OCI-LY7 (cell line): Measurements from ENCODE around the gene KIF12. TPM values are rescaled to one million over a fixed set of nuclear protein-coding genes. Genes with fewer than 3 reads are reported as not detected.

Experiments used
- BruUV-seq: library from RNA; stranded (reverse); fragments of 400-500 nt; replicated peaks from 2 replicates; lab custom pipeline; 2021; lab: Mats Ljungman, UMichigan
- CTCF ChIA-PET: fragments of 300-600 bp; sonication (Branson Sonifier 250); formaldehyde crosslinking; loops from one replicate; lab custom pipeline; 2022; ENCODE audit warnings: antibody characterized with exemption; ENCODE audit not compliant: unreplicated experiment; lab: Charles Lee
- POLR2A ChIA-PET: fragments of 300-600 bp; sonication (Branson Sonifier 250); formaldehyde crosslinking; loops from one replicate; lab custom pipeline; 2022; ENCODE audit warnings: antibody characterized with exemption; lab: Charles Lee
- DNase-seq: peaks from one replicate; pipeline ENCODE4 v3.0.0-alpha.2; 2015; ENCODE audit warnings: low spot score
- H2AFZ ChIP-seq: fragments of 200-600 bp; sonication (generic), shearing (Covaris generic); 2 replicates; pipeline ENCODE4 v1.6.1; 2014; ENCODE audit warnings: mild to moderate bottlenecking, antibody characterized with exemption, low read length, moderate library complexity
- H3K27ac ChIP-seq: fragments of 200-600 bp; sonication (generic); 2 replicates; pipeline ENCODE4 v1.5.1; 2014; ENCODE audit warnings: mixed run types, low read depth, mild to moderate bottlenecking, moderate library complexity, low read length, inconsistent platforms; ENCODE audit not compliant: poor library complexity, severe bottlenecking
- H3K36me3 ChIP-seq: fragments of 200-600 bp; sonication (generic); 2 replicates; pipeline ENCODE4 v1.6.1; 2014; ENCODE audit warnings: mild to moderate bottlenecking, antibody characterized with exemption, low read length, moderate library complexity, mixed read lengths; ENCODE audit not compliant: insufficient read depth
- H3K4me1 ChIP-seq: fragments of 200-600 bp; sonication (generic); 2 replicates; pipeline ENCODE4 v1.5.1; 2014; ENCODE audit warnings: mild to moderate bottlenecking, low read length; ENCODE audit not compliant: insufficient read depth, poor library complexity, severe bottlenecking
- H3K4me2 ChIP-seq: fragments of 200-600 bp; sonication (generic); 2 replicates; pipeline ENCODE4 v1.6.1; 2014; ENCODE audit warnings: mild to moderate bottlenecking, low read length
- H3K4me3 ChIP-seq: fragments of 200-600 bp; sonication (generic); 2 replicates; pipeline ENCODE4 v1.5.1; 2014; ENCODE audit warnings: mild to moderate bottlenecking, low read depth, low read length; ENCODE audit not compliant: poor library complexity, severe bottlenecking
- H3K79me2 ChIP-seq: fragments of 200-600 bp; sonication (generic); 2 replicates; pipeline ENCODE4 v1.6.1; 2016; ENCODE audit warnings: low read depth, mild to moderate bottlenecking, low read length, moderate library complexity, mixed read lengths; ENCODE audit not compliant: insufficient read depth
- H3K9me2 ChIP-seq: fragments of 200-600 bp; sonication (generic); 2 replicates; pipeline ENCODE4 v1.6.1; 2016; ENCODE audit warnings: mild to moderate bottlenecking, low read length, mixed read lengths; ENCODE audit not compliant: insufficient read depth
- H3K9me3 ChIP-seq: fragments of 200-600 bp; sonication (generic); 2 replicates; pipeline ENCODE4 v1.6.1; 2014; ENCODE audit warnings: mild to moderate bottlenecking, mixed run types, low read length, mixed read lengths
- H4K20me1 ChIP-seq: fragments of 200-600 bp; sonication (generic); 2 replicates; pipeline ENCODE4 v1.6.1; 2014; ENCODE audit warnings: mild to moderate bottlenecking, antibody characterized with exemption, low read length, moderate library complexity, mixed read lengths; ENCODE audit not compliant: insufficient read depth
- EZH2phosphoT487 ChIP-seq: fragments of 200-600 bp; sonication (generic); IDR thresholded peaks from 2 replicates; pipeline ENCODE4 v1.6.1; 2018; ENCODE audit warnings: low read depth, borderline replicate concordance, mild to moderate bottlenecking, mixed run types, antibody characterized with exemption, low read length, moderate library complexity, mixed read lengths
- intact Hi-C: fragments of 100-400 bp; cut with micrococcal nuclease; formaldehyde crosslinking; loops from one replicate; pipeline ENCODE4 v1.10.0; 2022; ENCODE audit not compliant: unreplicated experiment
- total RNA-seq, 2 experiments: library from RNA; depleted of rRNA in 1 of 2; stranded (reverse); fragments of >200 nt in 1 of 2; shearing (Covaris generic) in 1 of 2; gene quantifications; 2 replicates each; pipeline ENCODE4 v1.2.3, GENCODE V29; 2014 to 2022
- TF ChIP-seq, protein P1 (sequence below): fragments of 200-600 bp; sonication (generic); conservative IDR thresholded peaks from 2 replicates; pipeline ENCODE4 v1.5.1; 2014; ENCODE audit warnings: mild to moderate bottlenecking, antibody characterized with exemption, low read length, moderate library complexity, mixed read lengths

The KIF12 gene
- total RNA-seq, 2 experiments from 2014 or later = not detected

GRCh38 chr9:114121227-114122135 lies 22.4 kb upstream of the KIF12 start:
- Histone ChIP-seq H3K9me3 (no peaks in the 10 kb centered on the region), H3K36me3 (no peaks in the 10 kb centered on the region), H3K4me2 (no peak overlapping the region), H3K79me2 (no peaks in the 10 kb centered on the region), H3K27ac (no peak overlapping the region), H3K4me3 (no peak overlapping the region), H3K9me2 (no peaks in the 10 kb centered on the region), H3K4me1 (no peaks in the 10 kb centered on the region), H4K20me1 (no peaks in the 10 kb centered on the region), H2AFZ (no peak overlapping the region)
- no peak for DNase-seq
- no peak for TF ChIP-seq EZH2phosphoT487
- TF ChIP-seq, protein P1, sequence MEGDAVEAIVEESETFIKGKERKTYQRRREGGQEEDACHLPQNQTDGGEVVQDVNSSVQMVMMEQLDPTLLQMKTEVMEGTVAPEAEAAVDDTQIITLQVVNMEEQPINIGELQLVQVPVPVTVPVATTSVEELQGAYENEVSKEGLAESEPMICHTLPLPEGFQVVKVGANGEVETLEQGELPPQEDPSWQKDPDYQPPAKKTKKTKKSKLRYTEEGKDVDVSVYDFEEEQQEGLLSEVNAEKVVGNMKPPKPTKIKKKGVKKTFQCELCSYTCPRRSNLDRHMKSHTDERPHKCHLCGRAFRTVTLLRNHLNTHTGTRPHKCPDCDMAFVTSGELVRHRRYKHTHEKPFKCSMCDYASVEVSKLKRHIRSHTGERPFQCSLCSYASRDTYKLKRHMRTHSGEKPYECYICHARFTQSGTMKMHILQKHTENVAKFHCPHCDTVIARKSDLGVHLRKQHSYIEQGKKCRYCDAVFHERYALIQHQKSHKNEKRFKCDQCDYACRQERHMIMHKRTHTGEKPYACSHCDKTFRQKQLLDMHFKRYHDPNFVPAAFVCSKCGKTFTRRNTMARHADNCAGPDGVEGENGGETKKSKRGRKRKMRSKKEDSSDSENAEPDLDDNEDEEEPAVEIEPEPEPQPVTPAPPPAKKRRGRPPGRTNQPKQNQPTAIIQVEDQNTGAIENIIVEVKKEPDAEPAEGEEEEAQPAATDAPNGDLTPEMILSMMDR = no peak
- intact Hi-C loops = no loop called here
- ChIA-PET POLR2A (no interaction called here), CTCF (interaction anchor here (0.5 kb wide), 1 partner anchor 634 kb away, joined by 3 read pairs; no protein-coding TSS in a partner anchor)
- no TSS peak for BruUV-seq

GRCh38 chr9:114120192-114121014 lies 21.3 kb upstream of the KIF12 start:
- CTCF ChIA-PET = no interaction called here
- Histone ChIP-seq H3K9me3 (no peaks in the 10 kb centered on the region), H3K4me1 (no peaks in the 10 kb centered on the region), H3K9me2 (no peaks in the 10 kb centered on the region), H3K79me2 (no peaks in the 10 kb centered on the region), H2AFZ (no peak overlapping the region), H3K36me3 (no peaks in the 10 kb centered on the region), H3K4me3 (no peak overlapping the region), H3K4me2 (no peak overlapping the region), H4K20me1 (no peaks in the 10 kb centered on the region), H3K27ac (no peak overlapping the region)
- POLR2A ChIA-PET = no interaction called here
- TF ChIP-seq, protein P1 = no peak
- no peak for TF ChIP-seq EZH2phosphoT487
- intact Hi-C loops = no loop called here
- BruUV-seq = no TSS peak
- no peak for DNase-seq
